GM19397 (cell line): ENCODE results near the gene KIRREL3.
A peak's percentile ranks its signal among the peaks of the same experiment; 100 is the strongest.

Source experiments
- ATAC-seq: cut with Tn5 transposase; IDR thresholded peaks from one replicate; pipeline ENCODE4 v1.9.1; 2021; ENCODE audit warnings: mild to moderate bottlenecking, moderate library complexity; ENCODE audit not compliant: unreplicated experiment

Gene KIRREL3

GRCh38 chr11:126918556-126918955 is 82.0 kb downstream of the KIRREL3 start:
- no peak for ATAC-seq

- peak; percentile 92 for ATAC-seq
Measured at GRCh38 chr11:126917531-126918204, 82.9 kb downstream of the KIRREL3 start.

GRCh38 chr11:126915430-126915829 is 85.1 kb downstream of the KIRREL3 start:
- no peak for ATAC-seq

- ATAC-seq: no peak
Measured at GRCh38 chr11:126914941-126915340, 85.6 kb downstream of the KIRREL3 start.

- ATAC-seq: no peak
Measured at GRCh38 chr11:126914166-126914565, 86.4 kb downstream of the KIRREL3 start.

- ATAC-seq: no peak
Measured at GRCh38 chr11:126904520-126904919, 96.0 kb downstream of the KIRREL3 start.

GRCh38 chr11:126901783-126902182 is 98.8 kb downstream of the KIRREL3 start:
- no peak for ATAC-seq

- ATAC-seq: no peak
Measured at GRCh38 chr11:126899961-126900748, 100.4 kb downstream of the KIRREL3 start.

- no peak for ATAC-seq
Measured at GRCh38 chr11:126898802-126899201, 101.8 kb downstream of the KIRREL3 start.

- ATAC-seq: no peak
Measured at GRCh38 chr11:126897430-126897829, 103.1 kb downstream of the KIRREL3 start.

- ATAC-seq: no peak
Measured at GRCh38 chr11:126896025-126896424, 104.5 kb downstream of the KIRREL3 start.

GRCh38 chr11:126893796-126894195 is 106.8 kb downstream of the KIRREL3 start:
- ATAC-seq: no peak

- no peak for ATAC-seq
Measured at GRCh38 chr11:126892756-126893155, 107.8 kb downstream of the KIRREL3 start.

GRCh38 chr11:126891556-126892217 is 108.9 kb downstream of the KIRREL3 start:
- no peak for ATAC-seq

- ATAC-seq: no peak
Measured at GRCh38 chr11:126890561-126890960, 110.0 kb downstream of the KIRREL3 start.

GRCh38 chr11:126888115-126888712 is 112.4 kb downstream of the KIRREL3 start:
- no peak for ATAC-seq

GRCh38 chr11:126886636-126887035 is 113.9 kb downstream of the KIRREL3 start:
- ATAC-seq: no peak

- ATAC-seq: no peak
Measured at GRCh38 chr11:126886085-126886484, 114.5 kb downstream of the KIRREL3 start.

- ATAC-seq: no peak
Measured at GRCh38 chr11:126884594-126884993, 116.0 kb downstream of the KIRREL3 start.

GRCh38 chr11:126884192-126884591 is 116.4 kb downstream of the KIRREL3 start:
- no peak for ATAC-seq

- ATAC-seq: no peak
Measured at GRCh38 chr11:126880872-126881271, 119.7 kb downstream of the KIRREL3 start.
